Neutrophil (primary cell): Measurements from ENCODE around the gene ADAMTSL5.

Experiments used
- H3K27ac ChIP-seq: fragments of 200-600 bp; sonication (generic); 2 replicates; pipeline ENCODE4 v1.5.1; 2016; ENCODE audit warnings: mild to moderate bottlenecking, moderate library complexity
- H3K27me3 ChIP-seq: fragments of 200-600 bp; sonication (generic); 2 replicates; pipeline ENCODE4 v1.6.0; 2016; ENCODE audit warnings: mild to moderate bottlenecking
- H3K36me3 ChIP-seq: fragments of 200-600 bp; sonication (generic); 2 replicates; pipeline ENCODE4 v1.5.1; 2017
- H3K4me1 ChIP-seq, 2 experiments: fragments of 200-600 bp in 1 of 2; sonication (generic) in 1 of 2; 1 replicate in 1 of 2; 2 replicates in 1 of 2; pipeline versions ENCODE4 v1.5.1 to v1.6.1; 2013 to 2016; ENCODE audit warnings: low read depth in 1 of 2, low read length in 1 of 2, mild to moderate bottlenecking in 1 of 2, moderate library complexity in 1 of 2; ENCODE audit not compliant: control insufficient read depth in 1 of 2, insufficient read depth in 1 of 2
- H3K4me3 ChIP-seq, 2 experiments: fragments of 200-600 bp in 1 of 2; sonication (generic) in 1 of 2; 1 replicate in 1 of 2; 2 replicates in 1 of 2; pipeline ENCODE4 v1.5.1; 2013 to 2016; ENCODE audit warnings: low read depth in 1 of 2, low read length in 1 of 2, mild to moderate bottlenecking in 1 of 2, moderate library complexity in 1 of 2
- H3K9me3 ChIP-seq: fragments of 200-600 bp; sonication (generic); 2 replicates; pipeline ENCODE4 v1.5.1; 2016
- CTCF ChIP-seq: fragments of 200-600 bp; sonication (generic); IDR thresholded peaks from 2 replicates; pipeline ENCODE4 v1.5.1; 2016; ENCODE audit warnings: antibody characterized with exemption

Gene ADAMTSL5

GRCh38 chr19:1526979-1527649 is 14.3 kb upstream of the ADAMTSL5 start:
- no peak overlapping the region for H3K4me3 ChIP-seq
- H3K36me3 ChIP-seq = no peaks in the 10 kb centered on the region
- TF ChIP-seq CTCF = no peak
- no peaks in the 10 kb centered on the region for H3K4me1 ChIP-seq
- H3K9me3 ChIP-seq = no peaks in the 10 kb centered on the region
- peaks cover 75% of the 10 kb centered on the region for H3K27me3 ChIP-seq
- no peak overlapping the region for H3K27ac ChIP-seq

GRCh38 chr19:1526066-1526778 is 13.4 kb upstream of the ADAMTSL5 start:
- H3K4me3 ChIP-seq = no peak overlapping the region
- peaks cover 77% of the 10 kb centered on the region for H3K27me3 ChIP-seq
- H3K27ac ChIP-seq = no peak overlapping the region
- H3K4me1 ChIP-seq = no peaks in the 10 kb centered on the region
- no peaks in the 10 kb centered on the region for H3K36me3 ChIP-seq
- H3K9me3 ChIP-seq = no peaks in the 10 kb centered on the region
- TF ChIP-seq CTCF = no peak

- H3K36me3 ChIP-seq = no peaks in the 10 kb centered on the region
- H3K9me3 ChIP-seq = no peaks in the 10 kb centered on the region
- H3K4me3 ChIP-seq = no peak overlapping the region
- TF ChIP-seq CTCF = no peak
- no peaks in the 10 kb centered on the region for H3K4me1 ChIP-seq
- H3K27me3 ChIP-seq = peaks cover 81% of the 10 kb centered on the region
- H3K27ac ChIP-seq = no peak overlapping the region
These were observed 12.5 kb upstream of the ADAMTSL5 start for GRCh38 chr19:1525343-1525742.

- no peaks in the 10 kb centered on the region for H3K36me3 ChIP-seq
- H3K4me1 ChIP-seq = no peaks in the 10 kb centered on the region
- no peak overlapping the region for H3K4me3 ChIP-seq
- no peak for TF ChIP-seq CTCF
- H3K9me3 ChIP-seq = no peaks in the 10 kb centered on the region
- peaks cover 85% of the 10 kb centered on the region for H3K27me3 ChIP-seq
- H3K27ac ChIP-seq = no peak overlapping the region
These were observed 12.1 kb upstream of the ADAMTSL5 start for GRCh38 chr19:1524972-1525325.

GRCh38 chr19:1524287-1524971 is 11.6 kb upstream of the ADAMTSL5 start:
- Histone ChIP-seq H3K4me1 (no peaks in the 10 kb centered on the region), H3K27me3 (peaks cover 85% of the 10 kb centered on the region), H3K27ac (no peak overlapping the region), H3K9me3 (no peaks in the 10 kb centered on the region), H3K4me3 (no peak overlapping the region), H3K36me3 (no peaks in the 10 kb centered on the region)
- no peak for TF ChIP-seq CTCF
